Uterus (tissue), 2 donors: Measurements from ENCODE around the gene NISCH.

ENCODE experiments used
- POLR2A ChIP-seq, 2 donors: fragments of 450-650 bp; IDR thresholded peaks; one replicate each; pipeline ENCODE4 v1.6.1; 2016; ENCODE audit warnings: antibody characterized with exemption in 2 of 2, mild to moderate bottlenecking in 1 of 2, moderate library complexity in 1 of 2
- TF ChIP-seq, protein P1 (sequence below), 4 experiments: fragments of 200-600 bp in 2 of 4; fragments of 450-650 bp in 2 of 4; sonication (generic) in 2 of 4; IDR thresholded peaks; one replicate each; pipeline ENCODE4 v1.5.1; 2016 to 2019; ENCODE audit warnings: antibody characterized with exemption in 4 of 4, mild to moderate bottlenecking in 2 of 4, moderate library complexity in 1 of 4

DNA sequence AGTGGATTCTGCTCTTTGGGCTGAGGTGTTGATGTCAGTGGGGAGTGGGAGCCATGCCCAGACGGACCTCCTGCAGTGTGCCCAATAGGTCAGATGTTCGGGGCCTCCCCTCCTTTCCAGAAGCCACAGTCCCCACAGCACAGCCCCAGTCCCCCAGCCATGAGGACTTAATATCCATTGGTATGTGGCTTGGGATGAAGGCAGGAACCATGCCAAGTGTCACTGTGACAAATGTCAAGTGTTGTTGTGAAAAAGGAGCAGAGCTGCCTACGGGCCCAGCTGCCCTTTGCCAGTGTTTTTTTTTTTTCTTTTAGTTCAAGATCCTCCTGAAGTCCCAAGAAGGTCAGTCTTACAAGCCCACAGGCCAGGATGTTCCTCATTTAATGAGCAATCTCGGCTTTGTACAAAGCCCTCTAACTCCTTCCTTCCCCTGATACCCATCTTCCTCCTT, 22.7 kb upstream of the NISCH start:
- TF ChIP-seq, protein P1, sequence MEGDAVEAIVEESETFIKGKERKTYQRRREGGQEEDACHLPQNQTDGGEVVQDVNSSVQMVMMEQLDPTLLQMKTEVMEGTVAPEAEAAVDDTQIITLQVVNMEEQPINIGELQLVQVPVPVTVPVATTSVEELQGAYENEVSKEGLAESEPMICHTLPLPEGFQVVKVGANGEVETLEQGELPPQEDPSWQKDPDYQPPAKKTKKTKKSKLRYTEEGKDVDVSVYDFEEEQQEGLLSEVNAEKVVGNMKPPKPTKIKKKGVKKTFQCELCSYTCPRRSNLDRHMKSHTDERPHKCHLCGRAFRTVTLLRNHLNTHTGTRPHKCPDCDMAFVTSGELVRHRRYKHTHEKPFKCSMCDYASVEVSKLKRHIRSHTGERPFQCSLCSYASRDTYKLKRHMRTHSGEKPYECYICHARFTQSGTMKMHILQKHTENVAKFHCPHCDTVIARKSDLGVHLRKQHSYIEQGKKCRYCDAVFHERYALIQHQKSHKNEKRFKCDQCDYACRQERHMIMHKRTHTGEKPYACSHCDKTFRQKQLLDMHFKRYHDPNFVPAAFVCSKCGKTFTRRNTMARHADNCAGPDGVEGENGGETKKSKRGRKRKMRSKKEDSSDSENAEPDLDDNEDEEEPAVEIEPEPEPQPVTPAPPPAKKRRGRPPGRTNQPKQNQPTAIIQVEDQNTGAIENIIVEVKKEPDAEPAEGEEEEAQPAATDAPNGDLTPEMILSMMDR (IDR thresholded peaks at IDR 0.05), result no peak
- no peak for TF ChIP-seq POLR2A (IDR thresholded peaks at IDR 0.05)
